MG63 (cell line): ENCODE data around the gene TRMT61B. TPM values are rescaled to one million over a fixed set of nuclear protein-coding genes. Genes with fewer than 3 reads are reported as not detected.

ENCODE experiments used
- DNase-seq: peaks from one replicate; pipeline ENCODE4 v3.0.0-alpha.2; 2020
- H3K27me3 ChIP-seq: fragments of 250-450 bp; sonication (Bioruptor Pico); 2 replicates; pipeline ENCODE4 v1.5.1; 2020; ENCODE audit warnings: mild to moderate bottlenecking, moderate library complexity
- H3K36me3 ChIP-seq: fragments of 250-450 bp; sonication (Bioruptor Pico); 2 replicates; pipeline ENCODE4 v1.5.1; 2020; ENCODE audit warnings: mild to moderate bottlenecking, moderate library complexity
- H3K4me3 ChIP-seq: fragments of 250-450 bp; sonication (Bioruptor Pico); 2 replicates; pipeline ENCODE4 v1.5.1; 2020; ENCODE audit warnings: mild to moderate bottlenecking, moderate library complexity
- H3K9me3 ChIP-seq: fragments of 250-450 bp; sonication (Bioruptor Pico); 2 replicates; pipeline ENCODE4 v1.5.1; 2020; ENCODE audit warnings: mild to moderate bottlenecking, moderate library complexity
- total RNA-seq: library from RNA; depleted of rRNA; stranded (reverse); fragments of >200 nt; shearing (Covaris generic); gene quantifications from 2 replicates; pipeline ENCODE4 v1.2.3, GENCODE V29; 2014; ENCODE audit warnings: low replicate concordance

TRMT61B gene
- total RNA-seq, 1 experiment from 2014 or later, result 10.1 TPM

GRCh38 chr2:28893488-28893887 lies 23.4 kb upstream of the TRMT61B start:
- DNase-seq, result no peak
- Histone ChIP-seq H3K27me3 (no peaks in the 10 kb centered on the region), H3K4me3 (no peak overlapping the region), H3K9me3 (no peaks in the 10 kb centered on the region), H3K36me3 (peaks cover 19% of the 10 kb centered on the region)

DNA sequence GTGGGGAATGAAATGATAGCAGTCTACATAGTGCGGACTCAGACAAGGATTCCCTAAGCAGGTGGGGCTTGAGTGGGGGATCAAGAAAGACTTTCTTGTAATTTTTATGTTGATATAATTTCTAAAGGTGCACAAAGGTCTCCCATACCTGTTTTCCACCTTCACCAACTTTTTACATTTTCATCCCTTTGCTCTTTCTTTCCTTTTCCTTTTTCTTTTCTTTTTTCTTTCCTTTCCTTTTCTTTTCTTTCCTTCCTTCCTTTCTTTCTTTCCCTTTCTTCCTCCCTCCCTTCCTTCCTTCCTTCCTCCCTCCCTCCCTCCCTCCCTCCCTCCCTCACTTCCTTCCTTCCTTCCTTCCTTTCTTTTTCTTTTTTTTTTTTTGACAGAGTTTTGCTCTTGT lies 10.1 kb upstream of the TRMT61B start:
- DNase-seq, result no peak
- Histone ChIP-seq H3K36me3 (no peaks in the 10 kb centered on the region), H3K27me3 (peaks cover 8% of the 10 kb centered on the region; the same call in 1 of the 2 replicates), H3K4me3 (no peak overlapping the region), H3K9me3 (no peaks in the 10 kb centered on the region)

DNA sequence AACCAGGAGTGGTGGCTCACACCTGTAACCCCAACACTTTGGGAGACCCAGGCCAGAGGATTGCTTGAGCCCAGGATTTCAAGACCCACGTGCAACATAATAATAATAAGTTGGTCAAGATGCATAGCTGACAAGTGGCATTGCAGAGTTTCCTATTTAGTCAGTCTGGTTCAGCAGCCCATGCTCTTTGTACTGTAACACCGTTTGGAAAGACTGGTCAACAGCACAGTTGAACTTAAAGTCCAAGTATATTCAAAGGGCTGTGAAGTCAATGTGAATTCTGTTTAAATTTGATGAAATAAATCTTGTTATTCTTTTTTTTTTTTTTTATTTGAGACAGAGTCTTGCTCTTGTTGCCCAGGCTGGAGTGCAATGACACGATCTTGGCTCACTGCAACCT lies 1.5 kb upstream of the TRMT61B start:
- no peaks in the 10 kb centered on the region for H3K9me3 ChIP-seq
- DNase-seq, result no peak
- no peak overlapping the region; the same call in 1 of the 2 replicates for H3K4me3 ChIP-seq
- peaks cover 5% of the 10 kb centered on the region for H3K27me3 ChIP-seq
- peaks cover 3% of the 10 kb centered on the region for H3K36me3 ChIP-seq

DNA sequence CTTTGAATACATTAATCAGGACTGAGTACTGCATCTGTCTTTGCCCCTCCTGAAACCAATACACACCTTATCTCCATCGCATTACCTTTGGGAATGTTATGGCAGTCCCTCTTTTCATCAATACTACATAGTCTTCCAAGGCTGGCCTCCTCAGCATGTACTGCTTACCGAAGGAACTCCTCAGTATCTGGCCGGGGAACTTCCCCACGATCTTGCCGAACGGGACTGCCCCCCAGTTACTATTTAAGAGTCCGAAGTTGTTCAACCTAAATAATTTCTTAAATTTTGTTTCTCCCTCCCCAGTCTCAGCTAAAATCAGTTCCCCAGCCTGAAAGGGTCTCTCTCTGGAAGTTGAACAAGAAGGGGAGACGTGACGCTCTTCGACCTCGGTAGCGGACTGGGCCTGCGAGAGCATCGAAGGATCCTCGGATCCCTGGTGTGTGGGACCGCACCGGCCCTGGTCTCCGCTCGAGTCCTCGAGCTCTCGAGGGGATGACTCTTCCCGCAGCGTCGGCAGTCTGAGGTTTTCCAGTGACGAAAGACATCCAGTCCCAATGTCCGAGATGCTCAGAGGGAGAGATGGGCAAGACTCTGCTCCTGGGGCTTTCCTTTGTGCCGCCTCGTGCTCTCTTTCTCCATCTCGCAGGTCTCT lies 489 bp downstream of the TRMT61B start:
- H3K27me3 ChIP-seq, result no peaks in the 10 kb centered on the region
- H3K4me3 ChIP-seq, result peak overlapping the region; percentile 84
- no peaks in the 10 kb centered on the region for H3K9me3 ChIP-seq
- DNase-seq, result no peak
- H3K36me3 ChIP-seq, result peaks cover 9% of the 10 kb centered on the region

DNA sequence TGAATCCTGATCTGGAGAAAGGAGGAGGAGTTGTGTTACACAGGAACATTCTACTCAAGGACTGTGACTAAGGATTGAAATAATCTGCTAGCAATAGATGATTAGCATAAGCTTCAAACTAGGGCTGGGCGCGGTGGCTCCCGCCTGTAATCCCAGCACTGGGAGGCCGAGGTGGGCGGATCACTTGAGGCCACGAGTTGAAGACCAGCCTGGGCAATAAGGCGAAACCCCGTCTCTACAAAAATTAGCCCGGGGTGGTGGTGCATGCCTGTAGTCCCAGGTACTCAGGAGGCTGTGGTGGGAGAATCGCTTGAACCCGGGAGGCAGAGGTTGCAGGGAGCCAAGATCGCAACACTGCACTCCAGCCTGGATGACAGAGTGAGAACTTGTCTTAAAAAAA lies 1.5 kb downstream of the TRMT61B start:
- Histone ChIP-seq H3K36me3 (peaks cover 15% of the 10 kb centered on the region), H3K4me3 (peak overlapping the region; percentile 84), H3K27me3 (no peaks in the 10 kb centered on the region), H3K9me3 (no peaks in the 10 kb centered on the region)
- DNase-seq, result no peak

DNA sequence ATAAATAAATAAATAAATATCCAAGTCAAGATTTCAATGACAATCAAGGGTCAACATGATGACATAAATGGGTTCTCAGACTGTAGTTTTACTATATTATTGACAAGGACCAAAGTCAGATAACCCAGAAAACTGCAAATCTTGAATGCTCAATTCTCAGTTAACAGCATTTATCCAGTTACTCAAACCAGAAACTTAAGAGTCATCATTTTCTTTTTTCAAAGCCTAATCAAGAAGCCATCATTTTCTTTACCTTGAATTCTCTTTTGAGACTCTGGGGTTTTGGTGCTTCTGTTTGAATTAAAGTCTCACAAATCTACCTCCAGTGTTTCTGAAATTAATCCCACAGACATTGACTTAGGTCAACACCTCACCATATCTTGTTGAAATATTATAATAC lies 14.1 kb downstream of the TRMT61B start:
- no peak for DNase-seq
- Histone ChIP-seq H3K4me3 (no peak overlapping the region), H3K9me3 (no peaks in the 10 kb centered on the region), H3K36me3 (peaks cover 6% of the 10 kb centered on the region; the same call in 1 of the 2 replicates), H3K27me3 (no peaks in the 10 kb centered on the region)

GRCh38 chr2:28855193-28855592 lies 14.9 kb downstream of the TRMT61B start:
- Histone ChIP-seq H3K9me3 (no peaks in the 10 kb centered on the region), H3K27me3 (no peaks in the 10 kb centered on the region), H3K4me3 (no peak overlapping the region), H3K36me3 (peaks cover 3% of the 10 kb centered on the region)
- DNase-seq, result no peak

DNA sequence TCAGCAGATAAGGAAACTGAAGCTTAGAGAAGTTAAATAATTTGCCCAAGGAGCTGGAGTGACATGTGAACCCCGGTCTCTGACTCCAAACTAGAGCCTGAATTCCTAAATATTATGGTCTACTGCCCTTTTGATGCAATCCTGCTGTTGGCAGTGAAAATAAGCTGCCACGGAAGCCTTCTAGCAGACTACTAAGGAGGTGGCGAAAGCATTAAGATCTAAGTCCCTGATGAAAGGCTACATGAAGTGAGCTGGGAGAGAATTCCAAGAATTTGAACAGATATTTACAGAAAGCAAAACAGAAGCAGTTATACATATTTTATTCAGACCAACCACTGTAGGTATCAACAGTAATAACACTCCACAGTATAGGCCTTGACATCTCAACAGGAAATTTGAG lies 28.1 kb downstream of the TRMT61B start:
- Histone ChIP-seq H3K9me3 (no peaks in the 10 kb centered on the region), H3K4me3 (no peak overlapping the region), H3K36me3 (no peaks in the 10 kb centered on the region), H3K27me3 (no peaks in the 10 kb centered on the region)
- DNase-seq, result no peak

DNA sequence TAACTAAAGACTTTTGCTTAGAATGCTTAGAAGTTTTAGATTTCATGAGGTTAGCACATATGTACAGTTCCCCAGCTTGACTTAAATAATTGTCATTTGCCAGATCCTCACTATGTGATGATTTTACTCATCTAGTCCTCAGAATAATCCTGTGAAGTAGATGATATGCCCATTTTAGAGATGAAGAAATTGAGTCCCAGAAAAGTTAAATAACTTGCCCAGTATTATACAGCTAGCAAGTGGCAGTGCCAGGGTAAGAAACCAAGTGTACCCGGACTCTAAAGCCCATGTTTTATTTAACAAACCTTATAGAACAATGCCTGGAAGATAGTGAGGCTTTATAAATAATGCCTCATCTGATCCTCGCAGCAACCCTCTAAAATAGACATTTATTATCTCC lies 31.1 kb downstream of the TRMT61B start:
- DNase-seq, result no peak
- H3K27me3 ChIP-seq, result no peaks in the 10 kb centered on the region
- no peaks in the 10 kb centered on the region for H3K36me3 ChIP-seq
- no peaks in the 10 kb centered on the region for H3K9me3 ChIP-seq
- H3K4me3 ChIP-seq, result no peak overlapping the region

- no peaks in the 10 kb centered on the region for H3K36me3 ChIP-seq
These were observed 34.3 kb downstream of the TRMT61B start for GRCh38 chr2:28835781-28836180.

GRCh38 chr2:28833740-28834470 lies 36.2 kb downstream of the TRMT61B start:
- no peaks in the 10 kb centered on the region for H3K36me3 ChIP-seq
- 0 out of 2 replicates have a peak, but pooled peaks cover 2% of the 10 kb centered on the region for H3K27me3 ChIP-seq
- no peak overlapping the region for H3K4me3 ChIP-seq
- no peak for DNase-seq
- no peaks in the 10 kb centered on the region for H3K9me3 ChIP-seq

More at GRCh38 chr2:28835781-28836180, 34.3 kb downstream of the TRMT61B start:
- 0 out of 2 replicates have a peak, but pooled peaks cover 2% of the 10 kb centered on the region for H3K27me3 ChIP-seq
- no peak overlapping the region for H3K4me3 ChIP-seq
- no peaks in the 10 kb centered on the region for H3K9me3 ChIP-seq
- no peak for DNase-seq

GRCh38 chr2:28828382-28828781 lies 41.7 kb downstream of the TRMT61B start:
- Histone ChIP-seq H3K9me3 (no peaks in the 10 kb centered on the region), H3K27me3 (0 out of 2 replicates have a peak, but pooled peaks cover 2% of the 10 kb centered on the region), H3K36me3 (no peaks in the 10 kb centered on the region), H3K4me3 (no peak overlapping the region)
- no peak for DNase-seq

GRCh38 chr2:28824870-28825269 lies 45.2 kb downstream of the TRMT61B start:
- DNase-seq, result no peak
- H3K27me3 ChIP-seq, result no peaks in the 10 kb centered on the region
- H3K9me3 ChIP-seq, result no peaks in the 10 kb centered on the region
- no peak overlapping the region for H3K4me3 ChIP-seq
- no peaks in the 10 kb centered on the region for H3K36me3 ChIP-seq

- no peak for DNase-seq
- Histone ChIP-seq H3K36me3 (no peaks in the 10 kb centered on the region), H3K27me3 (no peaks in the 10 kb centered on the region), H3K9me3 (no peaks in the 10 kb centered on the region), H3K4me3 (no peak overlapping the region)
These were observed 45.9 kb downstream of the TRMT61B start for GRCh38 chr2:28824207-28824606.

- H3K4me3 ChIP-seq, result no peak overlapping the region
- H3K36me3 ChIP-seq, result no peaks in the 10 kb centered on the region
- no peaks in the 10 kb centered on the region for H3K9me3 ChIP-seq
- DNase-seq, result no peak
- H3K27me3 ChIP-seq, result no peaks in the 10 kb centered on the region
These were observed 48.1 kb downstream of the TRMT61B start for GRCh38 chr2:28822036-28822435.

- Histone ChIP-seq H3K9me3 (no peaks in the 10 kb centered on the region), H3K36me3 (no peaks in the 10 kb centered on the region), H3K27me3 (no peaks in the 10 kb centered on the region), H3K4me3 (no peak overlapping the region)
- peak; percentile 4 for DNase-seq
These were observed 48.7 kb downstream of the TRMT61B start for GRCh38 chr2:28821295-28821958.

DNA sequence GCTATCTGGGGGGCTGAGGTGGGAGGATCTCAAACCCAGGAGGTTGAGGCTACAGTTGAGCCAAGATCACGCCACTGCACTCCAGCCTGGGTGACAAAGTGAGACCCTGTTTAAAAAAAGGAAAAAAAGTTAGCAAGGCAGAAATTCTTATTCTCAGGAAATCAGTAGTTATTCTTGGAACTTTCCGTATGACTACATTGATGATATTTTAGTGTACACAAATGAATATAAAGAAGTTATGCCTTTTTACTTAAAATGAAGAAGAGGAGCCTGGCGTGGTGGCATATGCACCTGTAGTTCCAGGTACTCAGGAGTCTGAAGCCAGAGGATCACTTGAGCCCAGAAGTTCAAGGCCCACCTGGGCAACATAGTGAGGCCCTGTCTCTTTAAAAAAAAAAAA lies 52.1 kb downstream of the TRMT61B start:
- Histone ChIP-seq H3K4me3 (no peak overlapping the region), H3K36me3 (no peaks in the 10 kb centered on the region), H3K27me3 (no peaks in the 10 kb centered on the region), H3K9me3 (no peaks in the 10 kb centered on the region)
- no peak for DNase-seq
